BE2C (cell line): ENCODE results near the gene SGMS1.

ENCODE experiments used
- DNase-seq: peaks from one replicate; pipeline ENCODE4 v3.0.0-alpha.2; 2020
- H3K27me3 ChIP-seq: fragments of 250-450 bp; sonication (Bioruptor Pico); 2 replicates; pipeline ENCODE4 v1.5.1; 2020; ENCODE audit warnings: mild to moderate bottlenecking
- H3K36me3 ChIP-seq: fragments of 250-450 bp; sonication (Bioruptor Pico); 2 replicates; pipeline ENCODE4 v1.5.1; 2020; ENCODE audit warnings: mild to moderate bottlenecking
- H3K4me1 ChIP-seq: fragments of 250-450 bp; sonication (Bioruptor Pico); 2 replicates; pipeline ENCODE4 v1.5.1; 2020
- H3K4me3 ChIP-seq: 2 replicates; pipeline ENCODE4 v1.5.1; 2011; ENCODE audit warnings: low read depth, low read length
- H3K9me3 ChIP-seq: fragments of 250-450 bp; sonication (Bioruptor Pico); 2 replicates; pipeline ENCODE4 v1.5.1; 2020
- CTCF ChIP-seq: IDR thresholded peaks from 2 replicates; pipeline ENCODE4 v1.5.1; 2012; ENCODE audit warnings: mild to moderate bottlenecking, low read depth, low read length

The SGMS1 gene

GRCh38 chr10:50390302-50390701 lies 233.5 kb downstream of the SGMS1 start:
- H3K27me3 ChIP-seq, result no peaks in the 10 kb centered on the region
- H3K9me3 ChIP-seq, result no peaks in the 10 kb centered on the region
- TF ChIP-seq CTCF, result no peak
- no peaks in the 10 kb centered on the region for H3K36me3 ChIP-seq
- peaks cover 10% of the 10 kb centered on the region for H3K4me1 ChIP-seq
- no peak overlapping the region for H3K4me3 ChIP-seq
- DNase-seq, result no peak

GRCh38 chr10:50388181-50388580 lies 235.6 kb downstream of the SGMS1 start:
- no peak for DNase-seq
- H3K9me3 ChIP-seq, result no peaks in the 10 kb centered on the region
- TF ChIP-seq CTCF, result no peak
- H3K36me3 ChIP-seq, result no peaks in the 10 kb centered on the region
- H3K4me1 ChIP-seq, result no peaks in the 10 kb centered on the region; the same call in none of the 2 replicates
- H3K27me3 ChIP-seq, result no peaks in the 10 kb centered on the region
- no peak overlapping the region for H3K4me3 ChIP-seq

- no peak for DNase-seq
- Histone ChIP-seq H3K27me3 (no peaks in the 10 kb centered on the region), H3K36me3 (no peaks in the 10 kb centered on the region), H3K4me3 (no peak overlapping the region), H3K4me1 (no peaks in the 10 kb centered on the region; the same call in 1 of the 2 replicates), H3K9me3 (no peaks in the 10 kb centered on the region)
- TF ChIP-seq CTCF, result no peak
These were observed 236.1 kb downstream of the SGMS1 start for GRCh38 chr10:50387732-50388073.

GRCh38 chr10:50387007-50387731 lies 236.6 kb downstream of the SGMS1 start:
- TF ChIP-seq CTCF, result no peak
- no peak for DNase-seq
- Histone ChIP-seq H3K36me3 (no peaks in the 10 kb centered on the region), H3K4me1 (no peaks in the 10 kb centered on the region; the same call in 1 of the 2 replicates), H3K27me3 (no peaks in the 10 kb centered on the region), H3K9me3 (no peaks in the 10 kb centered on the region), H3K4me3 (no peak overlapping the region)

- no peak for DNase-seq
- Histone ChIP-seq H3K4me1 (no peaks in the 10 kb centered on the region; the same call in 1 of the 2 replicates), H3K36me3 (no peaks in the 10 kb centered on the region), H3K4me3 (no peak overlapping the region), H3K27me3 (no peaks in the 10 kb centered on the region), H3K9me3 (no peaks in the 10 kb centered on the region)
- no peak for TF ChIP-seq CTCF
These were observed 238.1 kb downstream of the SGMS1 start for GRCh38 chr10:50385624-50386023.

GRCh38 chr10:50384898-50385297 lies 238.9 kb downstream of the SGMS1 start:
- Histone ChIP-seq H3K36me3 (no peaks in the 10 kb centered on the region), H3K4me1 (no peaks in the 10 kb centered on the region; the same call in 1 of the 2 replicates), H3K9me3 (no peaks in the 10 kb centered on the region), H3K27me3 (no peaks in the 10 kb centered on the region), H3K4me3 (no peak overlapping the region)
- no peak for DNase-seq
- no peak for TF ChIP-seq CTCF
